K562 (cell line): ENCODE results near the gene KLRD1. TPM values are rescaled to one million over a fixed set of nuclear protein-coding genes. Genes with fewer than 3 reads are reported as not detected.

Experiments used
- CBX5 ChIP-seq: IDR thresholded peaks from 2 replicates; pipeline ENCODE4 v1.6.1; 2014; ENCODE audit warnings: low read depth, borderline replicate concordance
- CTBP1 ChIP-seq: fragments of 450-650 bp; IDR thresholded peaks from 2 replicates; pipeline ENCODE4 v1.6.1; 2016; ENCODE audit warnings: borderline replicate concordance
- POLR2A ChIP-seq: fragments of 450-650 bp; conservative IDR thresholded peaks from 2 replicates; pipeline ENCODE4 v1.6.1; 2016
- YY1 ChIP-seq, 3 experiments: IDR thresholded peaks; 2 replicates each; pipeline ENCODE4 v1.6.1; 2011; ENCODE audit warnings: low read length in 2 of 3, mild to moderate bottlenecking in 2 of 3, moderate library complexity in 2 of 3, borderline replicate concordance in 1 of 3, control low read depth in 1 of 3, low read depth in 1 of 3; ENCODE audit not compliant: insufficient read depth in 3 of 3, insufficient replicate concordance in 2 of 3, control insufficient read depth in 1 of 3, insufficient read length in 1 of 3; ENCODE audit errors: extremely low read depth in 1 of 3
- polyA plus RNA-seq, 8 experiments: library from polyadenylated mRNA; depleted of rRNA in 4 of 8; stranded (reverse) in 5 of 8; unstranded in 3 of 8; fragments of >200 nt; fragmentation: Nextera tagmentation in 2 of 8; fragmentation: Illumina TruSeq in 1 of 8; extraction: Ambion mirVana in 2 of 8; extraction: Trizol in 1 of 8; gene quantifications; 2 replicates each; pipeline versions ENCODE4 v1.2.1 to v1.2.3, GENCODE V29; 2011 to 2014; ENCODE audit warnings: inconsistent platforms in 1 of 8, missing spikeins in 1 of 8
- total RNA-seq, 7 experiments: library from RNA; depleted of rRNA in 6 of 7; stranded (reverse); fragments of >200 nt in 6 of 7; fragmentation: Illumina TruSeq in 2 of 7; extraction: Trizol in 2 of 7; gene quantifications; 2 replicates each; pipeline versions ENCODE4 v1.2.1 to v1.2.3, GENCODE V29; 2011 to 2021; ENCODE audit warnings: low replicate concordance in 1 of 7
- TF ChIP-seq, protein P1 (sequence below): fragments of 450-650 bp; IDR thresholded peaks from 2 replicates; pipeline ENCODE4 v1.6.1; 2017; ENCODE audit warnings: antibody characterized with exemption, mild to moderate bottlenecking
- TF ChIP-seq, protein P2 (sequence below): fragments of 450-650 bp; IDR thresholded peaks from 2 replicates; pipeline ENCODE4 v1.6.1; 2016
- TF ChIP-seq, protein P3 (sequence below), 2 experiments: fragments of 450-650 bp; conservative IDR thresholded peaks; 2 replicates each; pipeline ENCODE4 v1.6.1; 2017; ENCODE audit warnings: mild to moderate bottlenecking in 2 of 2, moderate library complexity in 2 of 2

KLRD1 gene
- total and polyA plus RNA-seq, 9 of the 15 experiments (the other 6 are each of a cell fraction or from before 2014, with no cell fraction given), result not detected

DNA sequence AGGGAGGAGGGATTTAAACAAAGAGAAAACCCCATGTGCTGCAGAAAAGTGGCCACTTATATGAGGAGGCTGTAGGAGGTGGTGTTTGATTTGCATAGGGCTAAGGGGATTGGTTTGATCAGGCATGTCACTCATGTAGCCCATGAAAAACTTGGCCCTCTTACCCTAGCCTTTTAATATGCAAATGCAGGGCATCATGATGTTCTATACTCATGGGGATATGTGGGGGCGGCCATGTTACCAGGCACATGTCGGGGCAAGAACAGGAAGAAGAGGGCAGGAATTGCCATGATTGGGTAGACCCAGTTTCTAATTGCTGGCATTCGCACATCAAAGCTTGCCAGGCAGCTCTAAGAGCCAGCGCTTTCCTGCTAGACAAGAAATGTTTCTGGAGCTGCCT is 53.4 kb downstream of the KLRD1 start (continued):
- TF ChIP-seq, protein P1, sequence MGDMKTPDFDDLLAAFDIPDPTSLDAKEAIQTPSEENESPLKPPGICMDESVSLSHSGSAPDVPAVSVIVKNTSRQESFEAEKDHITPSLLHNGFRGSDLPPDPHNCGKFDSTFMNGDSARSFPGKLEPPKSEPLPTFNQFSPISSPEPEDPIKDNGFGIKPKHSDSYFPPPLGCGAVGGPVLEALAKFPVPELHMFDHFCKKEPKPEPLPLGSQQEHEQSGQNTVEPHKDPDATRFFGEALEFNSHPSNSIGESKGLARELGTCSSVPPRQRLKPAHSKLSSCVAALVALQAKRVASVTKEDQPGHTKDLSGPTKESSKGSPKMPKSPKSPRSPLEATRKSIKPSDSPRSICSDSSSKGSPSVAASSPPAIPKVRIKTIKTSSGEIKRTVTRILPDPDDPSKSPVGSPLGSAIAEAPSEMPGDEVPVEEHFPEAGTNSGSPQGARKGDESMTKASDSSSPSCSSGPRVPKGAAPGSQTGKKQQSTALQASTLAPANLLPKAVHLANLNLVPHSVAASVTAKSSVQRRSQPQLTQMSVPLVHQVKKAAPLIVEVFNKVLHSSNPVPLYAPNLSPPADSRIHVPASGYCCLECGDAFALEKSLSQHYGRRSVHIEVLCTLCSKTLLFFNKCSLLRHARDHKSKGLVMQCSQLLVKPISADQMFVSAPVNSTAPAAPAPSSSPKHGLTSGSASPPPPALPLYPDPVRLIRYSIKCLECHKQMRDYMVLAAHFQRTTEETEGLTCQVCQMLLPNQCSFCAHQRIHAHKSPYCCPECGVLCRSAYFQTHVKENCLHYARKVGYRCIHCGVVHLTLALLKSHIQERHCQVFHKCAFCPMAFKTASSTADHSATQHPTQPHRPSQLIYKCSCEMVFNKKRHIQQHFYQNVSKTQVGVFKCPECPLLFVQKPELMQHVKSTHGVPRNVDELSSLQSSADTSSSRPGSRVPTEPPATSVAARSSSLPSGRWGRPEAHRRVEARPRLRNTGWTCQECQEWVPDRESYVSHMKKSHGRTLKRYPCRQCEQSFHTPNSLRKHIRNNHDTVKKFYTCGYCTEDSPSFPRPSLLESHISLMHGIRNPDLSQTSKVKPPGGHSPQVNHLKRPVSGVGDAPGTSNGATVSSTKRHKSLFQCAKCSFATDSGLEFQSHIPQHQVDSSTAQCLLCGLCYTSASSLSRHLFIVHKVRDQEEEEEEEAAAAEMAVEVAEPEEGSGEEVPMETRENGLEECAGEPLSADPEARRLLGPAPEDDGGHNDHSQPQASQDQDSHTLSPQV, result peak; percentile 30; the same call in 1 of the 2 replicates
- TF ChIP-seq, protein P2, sequence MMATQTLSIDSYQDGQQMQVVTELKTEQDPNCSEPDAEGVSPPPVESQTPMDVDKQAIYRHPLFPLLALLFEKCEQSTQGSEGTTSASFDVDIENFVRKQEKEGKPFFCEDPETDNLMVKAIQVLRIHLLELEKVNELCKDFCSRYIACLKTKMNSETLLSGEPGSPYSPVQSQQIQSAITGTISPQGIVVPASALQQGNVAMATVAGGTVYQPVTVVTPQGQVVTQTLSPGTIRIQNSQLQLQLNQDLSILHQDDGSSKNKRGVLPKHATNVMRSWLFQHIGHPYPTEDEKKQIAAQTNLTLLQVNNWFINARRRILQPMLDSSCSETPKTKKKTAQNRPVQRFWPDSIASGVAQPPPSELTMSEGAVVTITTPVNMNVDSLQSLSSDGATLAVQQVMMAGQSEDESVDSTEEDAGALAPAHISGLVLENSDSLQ, result peak; percentile 96
- TF ChIP-seq YY1 (IDR thresholded peaks at IDR 0.05; ENCODE audit: borderline replicate concordance in 1 of 3, control insufficient read depth in 1 of 3, extremely low read depth in 1 of 3, insufficient read depth in 3 of 3, insufficient read length in 1 of 3, insufficient replicate concordance in 2 of 3, low read depth in 1 of 3, low read length in 2 of 3) (peak in 1 of 3 experiments; percentile 65), POLR2A (no peak), CBX5 (no peak), CTBP1 (no peak)
- TF ChIP-seq, protein P3, sequence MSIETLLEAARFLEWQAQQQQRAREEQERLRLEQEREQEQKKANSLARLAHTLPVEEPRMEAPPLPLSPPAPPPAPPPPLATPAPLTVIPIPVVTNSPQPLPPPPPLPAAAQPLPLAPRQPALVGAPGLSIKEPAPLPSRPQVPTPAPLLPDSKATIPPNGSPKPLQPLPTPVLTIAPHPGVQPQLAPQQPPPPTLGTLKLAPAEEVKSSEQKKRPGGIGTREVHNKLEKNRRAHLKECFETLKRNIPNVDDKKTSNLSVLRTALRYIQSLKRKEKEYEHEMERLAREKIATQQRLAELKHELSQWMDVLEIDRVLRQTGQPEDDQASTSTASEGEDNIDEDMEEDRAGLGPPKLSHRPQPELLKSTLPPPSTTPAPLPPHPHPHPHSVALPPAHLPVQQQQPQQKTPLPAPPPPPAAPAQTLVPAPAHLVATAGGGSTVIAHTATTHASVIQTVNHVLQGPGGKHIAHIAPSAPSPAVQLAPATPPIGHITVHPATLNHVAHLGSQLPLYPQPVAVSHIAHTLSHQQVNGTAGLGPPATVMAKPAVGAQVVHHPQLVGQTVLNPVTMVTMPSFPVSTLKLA (conservative IDR thresholded peaks at IDR 0.05), result 0 out of 4 replicates have a peak, but pooled peaks of 1 of the 2 experiments have one; percentile 7
